H1 (cell line): Measurements from ENCODE around the gene ITPR3.

ENCODE experiments used
- CHD2 ChIP-seq: IDR thresholded peaks from 2 replicates; pipeline ENCODE4 v1.6.1; 2012; ENCODE audit warnings: low read length, improper control_type of control experiment
- CTCF ChIP-seq, 3 experiments: IDR thresholded peaks; 1 replicate in 2 of 3; 2 replicates in 1 of 3; pipeline versions ENCODE4 v1.5.1 to v1.6.1; 2011; ENCODE audit warnings: low read length in 3 of 3, mild to moderate bottlenecking in 3 of 3, inconsistent platforms in 2 of 3, low read depth in 1 of 3, moderate library complexity in 1 of 3; ENCODE audit not compliant: insufficient read depth in 1 of 3; ENCODE audit errors: control extremely low read depth in 1 of 3
- GABPA ChIP-seq: IDR thresholded peaks from 2 replicates; pipeline ENCODE4 v1.6.1; 2011; ENCODE audit warnings: mild to moderate bottlenecking, low read length, moderate library complexity, borderline replicate concordance; ENCODE audit not compliant: insufficient read depth
- RFX5 ChIP-seq: IDR thresholded peaks from 2 replicates; pipeline ENCODE4 v1.6.1; 2011; ENCODE audit warnings: low read depth, low read length, improper control_type of control experiment, borderline replicate concordance
- TF ChIP-seq, protein P1 (sequence below): IDR thresholded peaks from 2 replicates; pipeline ENCODE4 v1.6.1; 2011; ENCODE audit warnings: low read depth, mild to moderate bottlenecking, low read length; ENCODE audit not compliant: insufficient read depth

GRCh38 chr6:33665957-33666356 lies 44.8 kb downstream of the ITPR3 start:
- TF ChIP-seq, protein P1, sequence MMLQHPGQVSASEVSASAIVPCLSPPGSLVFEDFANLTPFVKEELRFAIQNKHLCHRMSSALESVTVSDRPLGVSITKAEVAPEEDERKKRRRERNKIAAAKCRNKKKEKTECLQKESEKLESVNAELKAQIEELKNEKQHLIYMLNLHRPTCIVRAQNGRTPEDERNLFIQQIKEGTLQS: no peak
- TF ChIP-seq CTCF (IDR thresholded peaks at IDR 0.05; ENCODE audit: control extremely low read depth in 1 of 3, insufficient read depth in 1 of 3, low read depth in 1 of 3, low read length in 3 of 3) (peak in 2 of 3 experiments; percentile 27 to 51; a peak in 3 of 4 replicates), RFX5 (no peak), CHD2 (no peak), GABPA (no peak)
